Endothelial cell of umbilical vein (primary cell): ENCODE data around the gene LYG1. TPM values are rescaled to one million over a fixed set of nuclear protein-coding genes. Genes with fewer than 3 reads are reported as not detected.
"Not testable (repeated sequence)": the region's sequence is repeated elsewhere in the genome, so short reads cannot be mapped to it uniquely, and the experiment has no call there.

Experiments
- BruUV-seq: library from RNA; stranded (reverse); fragments of 400-500 nt; replicated peaks from 2 replicates; lab custom pipeline; 2021; lab: Mats Ljungman, UMichigan
- CTCF ChIA-PET: fragments of 300-600, 350-600 bp; sonication (Branson Sonifier 250); formaldehyde crosslinking; loops from one replicate; lab custom pipeline; 2021; ENCODE audit warnings: antibody characterized with exemption, inconsistent platforms; lab: Charles Lee
- POLR2A ChIA-PET: fragments of 300-600, 350-600 bp; sonication (Branson Sonifier 250); formaldehyde crosslinking; loops from one replicate; lab custom pipeline; 2021; ENCODE audit warnings: antibody characterized with exemption, inconsistent platforms; lab: Charles Lee
- DNase-seq: peaks from one replicate; pipeline ENCODE4 v3.0.0-alpha.2; 2011; ENCODE audit warnings: low read depth, low spot score
- FAIRE-seq: peaks from 2 replicates; lab custom pipeline; 2011; peaks lifted over from hg19 to GRCh38; lab: Jason Lieb, UNC
- H2AFZ ChIP-seq: 2 replicates; pipeline ENCODE4 v1.6.0; 2012; ENCODE audit warnings: low read depth, low read length, control low read depth, inconsistent platforms
- H3K27ac ChIP-seq: 2 replicates; pipeline ENCODE4 v1.5.1; 2011; ENCODE audit warnings: low read depth, mild to moderate bottlenecking, control low read depth, low read length, moderate library complexity; ENCODE audit not compliant: insufficient read depth
- H3K27me3 ChIP-seq, 2 experiments: 2 replicates each; pipeline versions ENCODE4 v1.6.0 to v1.6.1; 2011; ENCODE audit warnings: low read length in 2 of 2, mixed read lengths in 1 of 2; ENCODE audit not compliant: control insufficient read depth in 2 of 2, insufficient read depth in 2 of 2
- H3K36me3 ChIP-seq, 2 experiments: 2 replicates in 1 of 2; 3 replicates in 1 of 2; pipeline ENCODE4 v1.5.1; 2011; ENCODE audit warnings: low read length in 2 of 2, mild to moderate bottlenecking in 1 of 2, moderate library complexity in 1 of 2; ENCODE audit not compliant: control insufficient read depth in 2 of 2, insufficient read depth in 2 of 2; ENCODE audit errors: extremely low read depth in 1 of 2
- H3K4me1 ChIP-seq: 3 replicates; pipeline ENCODE4 v1.5.1; 2011; ENCODE audit warnings: mild to moderate bottlenecking, low read length; ENCODE audit not compliant: control insufficient read depth, insufficient read depth; ENCODE audit errors: extremely low read depth
- H3K4me2 ChIP-seq: 2 replicates; pipeline ENCODE4 v1.6.1; 2011; ENCODE audit warnings: low read length, control low read depth, mixed read lengths; ENCODE audit not compliant: insufficient read depth
- H3K4me3 ChIP-seq, 3 experiments: fragments of 200-600 bp in 1 of 3; sonication (generic), shearing (Covaris generic) in 1 of 3; replicated peaks in 1 of 3; 2 replicates each; pipeline ENCODE4 v1.5.1; 2011 to 2016; ENCODE audit warnings: control low read depth in 3 of 3, low read length in 3 of 3, mild to moderate bottlenecking in 2 of 3, inconsistent platforms in 1 of 3, low read depth in 1 of 3, moderate library complexity in 1 of 3; ENCODE audit not compliant: insufficient read depth in 1 of 3
- H3K79me2 ChIP-seq: 2 replicates; pipeline ENCODE4 v1.6.0; 2012; ENCODE audit warnings: low read length, inconsistent platforms; ENCODE audit not compliant: control insufficient read depth, insufficient read depth
- H3K9ac ChIP-seq: replicated peaks from 2 replicates; pipeline ENCODE3; 2011; ENCODE audit warnings: low read length, control low read depth; ENCODE audit not compliant: insufficient read depth; ENCODE audit errors: extremely low read depth
- H3K9me1 ChIP-seq: replicated peaks from 3 replicates; pipeline ENCODE4 v1.6.0; 2011; ENCODE audit warnings: mild to moderate bottlenecking, low read length; ENCODE audit not compliant: control insufficient read depth, insufficient read depth; ENCODE audit errors: extremely low read depth
- H3K9me3 ChIP-seq: replicated peaks from 2 replicates; pipeline ENCODE4 v1.5.1; 2012; ENCODE audit warnings: low read length, inconsistent platforms; ENCODE audit not compliant: control insufficient read depth, insufficient read depth
- H4K20me1 ChIP-seq: replicated peaks from 2 replicates; pipeline ENCODE3; 2011; ENCODE audit warnings: mild to moderate bottlenecking, low read length; ENCODE audit not compliant: control insufficient read depth, insufficient read depth; ENCODE audit errors: extremely low read depth
- MYC ChIP-seq: IDR thresholded peaks from one replicate; pipeline ENCODE4 v1.6.1; 2011; ENCODE audit warnings: mild to moderate bottlenecking, low read depth, low read length
- POLR2AphosphoS5 ChIP-seq: IDR thresholded peaks from 2 replicates; pipeline ENCODE4 v1.6.1; 2012; ENCODE audit warnings: low read depth, mild to moderate bottlenecking, control low read depth, low read length, moderate library complexity; ENCODE audit not compliant: insufficient read depth
- dilution Hi-C: fragments of 300-500 bp; cut with MboI; formaldehyde crosslinking; loops from one replicate; pipeline ENCODE4 v1.15.0; 2019; ENCODE audit warnings: low sequenced_read_pairs; ENCODE audit not compliant: extremely low pct_ligation_motif_present
- intact Hi-C: fragments of 100-400 bp; cut with micrococcal nuclease; formaldehyde crosslinking; loops from one replicate; pipeline ENCODE4 v1.10.0; 2022
- polyA plus RNA-seq, 4 experiments: library from polyadenylated mRNA; depleted of rRNA in 3 of 4; stranded (reverse) in 3 of 4; unstranded in 1 of 4; fragments of >200 nt; gene quantifications; 2 replicates each; pipeline versions ENCODE4 v1.2.1 to v1.2.3, GENCODE V29; 2011 to 2012; ENCODE audit warnings: missing spikeins in 1 of 4
- total RNA-seq: library from RNA; stranded (reverse); gene quantifications from 2 replicates; pipeline ENCODE4 v1.2.3, GENCODE V29; 2021

Gene LYG1
- total and polyA plus RNA-seq, 2 donors (not counting 3 experiments of a cell fraction or from before 2014, with no cell fraction given) = 0.35 to 1.8 TPM

DNA sequence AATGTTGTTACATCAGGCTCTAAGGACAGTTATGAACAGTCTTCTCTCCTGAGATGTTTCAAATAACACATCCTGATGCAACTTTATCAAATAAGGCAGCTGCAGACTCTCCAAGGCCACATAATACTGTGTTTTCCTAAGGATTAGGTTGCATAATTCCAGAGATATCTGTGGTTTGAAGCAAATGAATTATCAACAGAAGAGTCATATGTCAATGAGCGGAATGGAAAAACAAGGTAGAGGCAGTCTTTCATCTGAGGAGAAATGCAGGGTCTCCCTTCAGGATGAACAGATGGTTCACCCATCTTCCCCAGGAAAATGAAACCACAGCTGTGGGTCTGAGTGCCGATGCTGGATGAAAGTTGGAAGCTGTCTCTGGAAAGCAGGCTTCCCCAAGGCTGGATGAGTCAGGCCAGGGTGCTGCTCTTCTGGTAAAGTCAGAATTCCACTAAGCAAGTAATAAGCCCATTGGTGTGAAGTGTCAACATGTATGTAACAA is 22.2 kb downstream of the LYG1 start:
- DNase-seq = no peak
- no peak for FAIRE-seq
- no peak overlapping the region for H3K27ac ChIP-seq

DNA sequence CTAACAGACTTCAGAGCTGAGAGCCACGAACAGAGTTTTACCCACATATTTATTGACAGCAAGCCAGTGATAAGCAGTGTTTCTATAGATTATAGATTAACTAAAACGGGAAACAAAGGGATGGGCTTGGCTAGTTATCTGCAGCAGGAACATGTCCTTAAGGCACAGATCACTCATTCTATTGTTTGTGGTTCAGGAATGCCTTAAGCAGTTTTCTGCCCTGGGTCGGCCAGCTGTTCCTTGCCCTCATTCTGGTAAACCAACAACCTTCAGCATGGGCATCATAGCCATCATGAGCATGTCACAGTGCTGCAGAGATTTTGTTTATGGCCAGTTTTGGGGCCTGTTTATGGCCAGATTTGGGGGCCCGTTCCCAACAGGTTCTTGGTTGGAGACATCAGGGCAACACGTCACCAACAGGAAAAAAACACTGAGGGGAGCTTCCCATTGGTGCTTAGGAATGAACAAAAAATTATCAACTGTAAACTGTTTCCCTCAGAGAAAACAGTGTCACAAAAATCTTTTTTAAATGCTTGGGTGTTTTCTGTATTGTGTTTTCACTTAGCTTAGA is 22.7 kb downstream of the LYG1 start:
- H3K9me3 ChIP-seq, H3K9me1 ChIP-seq, H3K36me3 ChIP-seq, H2AFZ ChIP-seq, H3K4me1 ChIP-seq, H3K4me2 ChIP-seq, POLR2A ChIA-PET, H4K20me1 ChIP-seq, FAIRE-seq, H3K27me3 ChIP-seq, H3K27ac ChIP-seq, dilution Hi-C loops, H3K79me2 ChIP-seq, intact Hi-C loops, H3K4me3 ChIP-seq, DNase-seq, H3K9ac ChIP-seq, BruUV-seq: not testable (repeated sequence)
- CTCF ChIA-PET = interaction anchor here (0.6 to 1.2 kb wide), 2 partner anchors 10 to 38 kb away, joined by 3 read pairs; no protein-coding TSS in a partner anchor

More for the DNA sequence above, 22.2 kb downstream of the LYG1 start:
- TF ChIP-seq POLR2AphosphoS5 (no peak), MYC (no peak)
- H3K4me3 ChIP-seq = no peak overlapping the region
- no TSS peak for BruUV-seq
- no peaks in the 10 kb centered on the region for H3K36me3 ChIP-seq
- dilution Hi-C loops (no loop called here), intact Hi-C loops (no loop called here)
- POLR2A ChIA-PET = no interaction called here
- no peak overlapping the region for H3K4me2 ChIP-seq
- H3K9ac ChIP-seq = no peak overlapping the region
- no peaks in the 10 kb centered on the region for H3K27me3 ChIP-seq
- no peaks in the 10 kb centered on the region for H3K4me1 ChIP-seq
- H3K79me2 ChIP-seq = no peaks in the 10 kb centered on the region
- no peaks in the 10 kb centered on the region for H3K9me1 ChIP-seq
- H4K20me1 ChIP-seq = no peaks in the 10 kb centered on the region
- no peaks in the 10 kb centered on the region for H3K9me3 ChIP-seq
- CTCF ChIA-PET = interaction anchor here (0.6 to 1.2 kb wide), 2 partner anchors 11 to 39 kb away, joined by 3 read pairs; no protein-coding TSS in a partner anchor
- H2AFZ ChIP-seq = no peak overlapping the region
